Endothelial cell of umbilical vein (primary cell): Measurements from ENCODE around the gene SLC25A34. TPM values are rescaled to one million over a fixed set of nuclear protein-coding genes. Genes with fewer than 3 reads are reported as not detected.

Experiments
- BruUV-seq: library from RNA; stranded (reverse); fragments of 400-500 nt; replicated peaks from 2 replicates; lab custom pipeline; 2021; lab: Mats Ljungman, UMichigan
- CTCF ChIA-PET: fragments of 300-600, 350-600 bp; sonication (Branson Sonifier 250); formaldehyde crosslinking; loops from one replicate; lab custom pipeline; 2021; ENCODE audit warnings: antibody characterized with exemption, inconsistent platforms; lab: Charles Lee
- POLR2A ChIA-PET: fragments of 300-600, 350-600 bp; sonication (Branson Sonifier 250); formaldehyde crosslinking; loops from one replicate; lab custom pipeline; 2021; ENCODE audit warnings: antibody characterized with exemption, inconsistent platforms; lab: Charles Lee
- DNase-seq: peaks from one replicate; pipeline ENCODE4 v3.0.0-alpha.2; 2011; ENCODE audit warnings: low read depth, low spot score
- FAIRE-seq: peaks from 2 replicates; lab custom pipeline; 2011; peaks lifted over from hg19 to GRCh38; lab: Jason Lieb, UNC
- H2AFZ ChIP-seq: 2 replicates; pipeline ENCODE4 v1.6.0; 2012; ENCODE audit warnings: low read depth, low read length, control low read depth, inconsistent platforms
- H3K27ac ChIP-seq: 2 replicates; pipeline ENCODE4 v1.5.1; 2011; ENCODE audit warnings: low read depth, mild to moderate bottlenecking, control low read depth, low read length, moderate library complexity; ENCODE audit not compliant: insufficient read depth
- H3K27me3 ChIP-seq, 2 experiments: 2 replicates each; pipeline versions ENCODE4 v1.6.0 to v1.6.1; 2011; ENCODE audit warnings: low read length in 2 of 2, mixed read lengths in 1 of 2; ENCODE audit not compliant: control insufficient read depth in 2 of 2, insufficient read depth in 2 of 2
- H3K36me3 ChIP-seq, 2 experiments: 2 replicates in 1 of 2; 3 replicates in 1 of 2; pipeline ENCODE4 v1.5.1; 2011; ENCODE audit warnings: low read length in 2 of 2, mild to moderate bottlenecking in 1 of 2, moderate library complexity in 1 of 2; ENCODE audit not compliant: control insufficient read depth in 2 of 2, insufficient read depth in 2 of 2; ENCODE audit errors: extremely low read depth in 1 of 2
- H3K4me1 ChIP-seq: 3 replicates; pipeline ENCODE4 v1.5.1; 2011; ENCODE audit warnings: mild to moderate bottlenecking, low read length; ENCODE audit not compliant: control insufficient read depth, insufficient read depth; ENCODE audit errors: extremely low read depth
- H3K4me2 ChIP-seq: 2 replicates; pipeline ENCODE4 v1.6.1; 2011; ENCODE audit warnings: low read length, control low read depth, mixed read lengths; ENCODE audit not compliant: insufficient read depth
- H3K4me3 ChIP-seq, 3 experiments: fragments of 200-600 bp in 1 of 3; sonication (generic), shearing (Covaris generic) in 1 of 3; replicated peaks in 1 of 3; 2 replicates each; pipeline ENCODE4 v1.5.1; 2011 to 2016; ENCODE audit warnings: control low read depth in 3 of 3, low read length in 3 of 3, mild to moderate bottlenecking in 2 of 3, inconsistent platforms in 1 of 3, low read depth in 1 of 3, moderate library complexity in 1 of 3; ENCODE audit not compliant: insufficient read depth in 1 of 3
- H3K79me2 ChIP-seq: 2 replicates; pipeline ENCODE4 v1.6.0; 2012; ENCODE audit warnings: low read length, inconsistent platforms; ENCODE audit not compliant: control insufficient read depth, insufficient read depth
- H3K9ac ChIP-seq: replicated peaks from 2 replicates; pipeline ENCODE3; 2011; ENCODE audit warnings: low read length, control low read depth; ENCODE audit not compliant: insufficient read depth; ENCODE audit errors: extremely low read depth
- H3K9me1 ChIP-seq: replicated peaks from 3 replicates; pipeline ENCODE4 v1.6.0; 2011; ENCODE audit warnings: mild to moderate bottlenecking, low read length; ENCODE audit not compliant: control insufficient read depth, insufficient read depth; ENCODE audit errors: extremely low read depth
- H3K9me3 ChIP-seq: replicated peaks from 2 replicates; pipeline ENCODE4 v1.5.1; 2012; ENCODE audit warnings: low read length, inconsistent platforms; ENCODE audit not compliant: control insufficient read depth, insufficient read depth
- H4K20me1 ChIP-seq: replicated peaks from 2 replicates; pipeline ENCODE3; 2011; ENCODE audit warnings: mild to moderate bottlenecking, low read length; ENCODE audit not compliant: control insufficient read depth, insufficient read depth; ENCODE audit errors: extremely low read depth
- FOS ChIP-seq: IDR thresholded peaks from 2 replicates; pipeline ENCODE4 v1.6.1; 2011; ENCODE audit warnings: mild to moderate bottlenecking, low read length, moderate library complexity, borderline replicate concordance; ENCODE audit not compliant: insufficient read depth
- MYC ChIP-seq: IDR thresholded peaks from one replicate; pipeline ENCODE4 v1.6.1; 2011; ENCODE audit warnings: mild to moderate bottlenecking, low read depth, low read length
- POLR2AphosphoS5 ChIP-seq: IDR thresholded peaks from 2 replicates; pipeline ENCODE4 v1.6.1; 2012; ENCODE audit warnings: low read depth, mild to moderate bottlenecking, control low read depth, low read length, moderate library complexity; ENCODE audit not compliant: insufficient read depth
- dilution Hi-C: fragments of 300-500 bp; cut with MboI; formaldehyde crosslinking; loops from one replicate; pipeline ENCODE4 v1.15.0; 2019; ENCODE audit warnings: low sequenced_read_pairs; ENCODE audit not compliant: extremely low pct_ligation_motif_present
- intact Hi-C: fragments of 100-400 bp; cut with micrococcal nuclease; formaldehyde crosslinking; loops from one replicate; pipeline ENCODE4 v1.10.0; 2022
- polyA plus RNA-seq, 4 experiments: library from polyadenylated mRNA; depleted of rRNA in 3 of 4; stranded (reverse) in 3 of 4; unstranded in 1 of 4; fragments of >200 nt; gene quantifications; 2 replicates each; pipeline versions ENCODE4 v1.2.1 to v1.2.3, GENCODE V29; 2011 to 2012; ENCODE audit warnings: missing spikeins in 1 of 4
- total RNA-seq: library from RNA; stranded (reverse); gene quantifications from 2 replicates; pipeline ENCODE4 v1.2.3, GENCODE V29; 2021

The SLC25A34 gene
- total and polyA plus RNA-seq, 2 donors (not counting 3 experiments of a cell fraction or from before 2014, with no cell fraction given): 0.90 to 1.1 TPM

DNA sequence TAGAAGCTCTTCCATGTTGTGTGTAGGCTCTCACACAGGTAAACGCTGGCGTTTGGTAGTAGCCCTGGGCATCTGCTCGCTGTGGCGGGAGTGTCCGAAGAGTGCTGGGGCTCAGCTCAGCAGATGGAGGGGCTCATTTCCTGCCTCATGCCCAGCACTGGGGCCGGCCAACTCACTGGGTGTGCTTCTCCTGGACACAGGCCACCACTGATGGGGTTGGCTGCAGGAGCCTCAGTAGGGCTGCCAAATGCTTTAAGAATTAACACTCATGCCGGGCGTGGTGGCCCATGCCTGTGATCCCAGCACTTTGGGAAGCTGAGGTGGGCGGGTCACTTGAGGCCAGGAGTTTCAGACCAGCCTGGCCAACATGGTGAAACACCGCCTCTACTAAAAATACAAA lies 50.5 kb downstream of the SLC25A34 start:
- H3K36me3 ChIP-seq: peaks cover 11 to 28% of the 10 kb centered on the region in 2 experiments
- no peaks in the 10 kb centered on the region for H3K9me3 ChIP-seq
- H3K27me3 ChIP-seq: no peaks in the 10 kb centered on the region
- DNase-seq: no peak
- no peaks in the 10 kb centered on the region for H4K20me1 ChIP-seq
- CTCF ChIA-PET: interaction anchor here (1.3 kb wide), 1 partner anchor 209 kb away, joined by 3 read pairs; no protein-coding TSS in a partner anchor
- POLR2A ChIA-PET: interaction anchor here (0.6 kb wide), 1 partner anchor 8 kb away, joined by 13 read pairs; no protein-coding TSS in a partner anchor
- intact Hi-C loops (no loop called here), dilution Hi-C loops (no loop called here)
- H3K79me2 ChIP-seq: peaks cover 2% of the 10 kb centered on the region
- H3K4me3 ChIP-seq: no peak overlapping the region
- no peak overlapping the region for H3K27ac ChIP-seq
- H3K9ac ChIP-seq: no peak overlapping the region
- H3K4me1 ChIP-seq: no peaks in the 10 kb centered on the region
- H3K4me2 ChIP-seq: no peak overlapping the region
- no peaks in the 10 kb centered on the region for H3K9me1 ChIP-seq
- TF ChIP-seq MYC (no peak), POLR2AphosphoS5 (peak; percentile 12)
- BruUV-seq: no TSS peak
- no peak overlapping the region for H2AFZ ChIP-seq
- no peak for FAIRE-seq

DNA sequence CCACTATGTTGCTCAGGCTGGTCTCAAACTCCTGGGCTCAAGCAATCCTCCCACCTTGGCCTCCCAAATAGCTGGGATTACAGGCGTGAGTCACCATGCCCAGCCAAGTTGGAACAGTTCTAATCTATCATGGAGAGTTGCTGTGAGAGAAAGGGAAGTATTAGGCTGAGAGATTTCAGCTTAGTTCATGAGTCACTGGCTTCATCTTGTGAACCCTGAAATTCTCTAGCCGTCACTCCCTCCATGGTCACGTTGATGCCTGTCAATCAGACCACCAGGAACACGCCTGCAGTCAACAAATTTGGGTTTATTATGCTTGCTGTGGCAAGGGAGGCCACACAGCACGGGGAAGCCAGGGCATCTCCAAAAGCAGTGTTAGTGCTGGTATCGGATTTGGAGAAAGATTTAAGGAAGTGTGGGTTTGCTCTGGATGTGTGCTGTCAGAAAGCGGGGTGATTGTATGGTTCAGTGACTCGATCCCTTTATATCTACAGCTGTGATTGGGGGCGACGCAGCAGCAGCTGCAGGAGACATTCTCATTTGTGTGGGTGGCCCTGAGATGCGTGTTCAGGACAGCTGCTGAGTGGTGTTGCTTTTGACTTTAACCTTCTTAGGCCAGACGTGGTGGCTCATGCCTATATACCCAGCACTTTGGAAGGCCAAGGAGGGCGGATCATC lies 52.7 kb downstream of the SLC25A34 start:
- DNase-seq (peak; percentile 53), FAIRE-seq (peak; percentile 72)
- H3K9me3 ChIP-seq: no peaks in the 10 kb centered on the region
- H3K4me2 ChIP-seq: no peak overlapping the region
- intact Hi-C loops (no loop called here), dilution Hi-C loops (no loop called here)
- TF ChIP-seq POLR2AphosphoS5: no peak
- TF ChIP-seq FOS: peak; percentile 30
- POLR2A ChIA-PET: no interaction called here
- no peaks in the 10 kb centered on the region for H3K4me1 ChIP-seq
- BruUV-seq: no TSS peak
- peaks cover 7 to 15% of the 10 kb centered on the region in 2 experiments for H3K36me3 ChIP-seq
- no peak overlapping the region for H3K4me3 ChIP-seq
- no peaks in the 10 kb centered on the region for H3K79me2 ChIP-seq
- no peak overlapping the region for H2AFZ ChIP-seq
- H3K27me3 ChIP-seq: no peaks in the 10 kb centered on the region
- H4K20me1 ChIP-seq: no peaks in the 10 kb centered on the region
- H3K9ac ChIP-seq: no peak overlapping the region
- H3K9me1 ChIP-seq: no peaks in the 10 kb centered on the region
- CTCF ChIA-PET: interaction anchor here (1.0 kb wide), 1 partner anchor 169 kb away, joined by 4 read pairs; no protein-coding TSS in a partner anchor
- H3K27ac ChIP-seq: no peak overlapping the region

Other genes starting within 250 kb of the SLC25A34 start
- 9.0 and 10.5 TPM in 2 replicates for gene CASP9, start 212.0 kb upstream of the SLC25A34 start, total RNA-seq
- 12.8 and 14.1 TPM in 2 replicates for gene CASP9, start 212.0 kb upstream of the SLC25A34 start, polyA plus RNA-seq
- gene DNAJC16, start 209.4 kb upstream of the SLC25A34 start, total RNA-seq: 21.4 and 23.3 TPM in 2 replicates
- gene DNAJC16, start 209.4 kb upstream of the SLC25A34 start, polyA plus RNA-seq: 7.6 and 8.0 TPM in 2 replicates
- gene AGMAT, start 151.2 kb upstream of the SLC25A34 start, total RNA-seq: 1.1 and 1.9 TPM in 2 replicates
- 0.22 and 0.39 TPM in 2 replicates for gene AGMAT, start 151.2 kb upstream of the SLC25A34 start, polyA plus RNA-seq
- gene DDI2, start 118.8 kb upstream of the SLC25A34 start, total RNA-seq: 35.2 and 35.9 TPM in 2 replicates
- gene DDI2, start 118.8 kb upstream of the SLC25A34 start, polyA plus RNA-seq: 4.6 and 5.4 TPM in 2 replicates
- gene PLEKHM2, start 51.9 kb upstream of the SLC25A34 start, total RNA-seq: 67.5 and 71.5 TPM in 2 replicates
- gene PLEKHM2, start 51.9 kb upstream of the SLC25A34 start, polyA plus RNA-seq: 59.1 and 60.6 TPM in 2 replicates
- gene TMEM82, start 6.2 kb downstream of the SLC25A34 start, total RNA-seq: not detected in 2 replicates
- not detected in 2 replicates for gene TMEM82, start 6.2 kb downstream of the SLC25A34 start, polyA plus RNA-seq
- gene FBLIM1, start 22.5 kb downstream of the SLC25A34 start, total RNA-seq: 363 and 394 TPM in 2 replicates
- 414 and 436 TPM in 2 replicates for gene FBLIM1, start 22.5 kb downstream of the SLC25A34 start, polyA plus RNA-seq
- 1.4 and 1.8 TPM in 2 replicates for gene UQCRHL, start 71.4 kb downstream of the SLC25A34 start, total RNA-seq
- 0.64 and 0.92 TPM in 2 replicates for gene UQCRHL, start 71.4 kb downstream of the SLC25A34 start, polyA plus RNA-seq
- gene SPEN, start 111.4 kb downstream of the SLC25A34 start, total RNA-seq: 40.3 and 44.4 TPM in 2 replicates
- gene SPEN, start 111.4 kb downstream of the SLC25A34 start, polyA plus RNA-seq: 9.3 and 10.2 TPM in 2 replicates
- gene ZBTB17, start 239.8 kb downstream of the SLC25A34 start, total RNA-seq: 38.5 and 43.9 TPM in 2 replicates
- gene ZBTB17, start 239.8 kb downstream of the SLC25A34 start, polyA plus RNA-seq: 72.7 and 76.2 TPM in 2 replicates